ENCODE results near the gene ATOH8.
A peak's percentile ranks its signal among the peaks of the same experiment; 100 is the strongest.

The ATOH8 gene

GRCh38 chr2:85760872-85761271 is 7.1 kb downstream of the ATOH8 start:
- no peak for DNase-seq
- intact Hi-C loops (cut with DNase I): no loop called here

- intact Hi-C loops (cut with DNase I): no loop called here
- no peak for DNase-seq
Observed at GRCh38 chr2:85761512-85761944, 7.7 kb downstream of the ATOH8 start.

- no peak for DNase-seq
- intact Hi-C loops (cut with DNase I): no loop called here
Observed at GRCh38 chr2:85761946-85762345, 8.2 kb downstream of the ATOH8 start.

- intact Hi-C loops (cut with DNase I): no loop called here
- no peak for DNase-seq
Observed at GRCh38 chr2:85763132-85763531, 9.3 kb downstream of the ATOH8 start.

- no peak for DNase-seq
- intact Hi-C loops (cut with DNase I): no loop called here
Observed at GRCh38 chr2:85763831-85764230, 10.0 kb downstream of the ATOH8 start.

- intact Hi-C loops (cut with DNase I): no loop called here
- no peak for DNase-seq
Observed at GRCh38 chr2:85765081-85765731, 11.4 kb downstream of the ATOH8 start.

GRCh38 chr2:85766229-85766628 is 12.4 kb downstream of the ATOH8 start:
- no peak for DNase-seq
- intact Hi-C loops (cut with DNase I): no loop called here

- DNase-seq: no peak
- intact Hi-C loops (cut with DNase I): no loop called here
Observed at GRCh38 chr2:85767803-85768665, 14.2 kb downstream of the ATOH8 start.

- DNase-seq: peak in 23 of 42 donors; percentile 24 to 82 (median 53)
- intact Hi-C loops (cut with DNase I): no loop called here
Observed at GRCh38 chr2:85768713-85769112, 14.9 kb downstream of the ATOH8 start.

- intact Hi-C loops (cut with DNase I): no loop called here
- no peak for DNase-seq
Observed at GRCh38 chr2:85769236-85769982, 15.6 kb downstream of the ATOH8 start.

GRCh38 chr2:85769983-85770362 is 16.2 kb downstream of the ATOH8 start:
- intact Hi-C loops (cut with DNase I): no loop called here
- no peak for DNase-seq

- intact Hi-C loops (cut with DNase I): no loop called here
- DNase-seq: no peak
Observed at GRCh38 chr2:85770369-85770768, 16.6 kb downstream of the ATOH8 start.

- no peak for DNase-seq
- intact Hi-C loops (cut with DNase I): no loop called here
Observed at GRCh38 chr2:85770786-85771409, 17.1 kb downstream of the ATOH8 start.

GRCh38 chr2:85771486-85771885 is 17.7 kb downstream of the ATOH8 start:
- DNase-seq: no peak
- intact Hi-C loops (cut with DNase I): no loop called here

GRCh38 chr2:85772019-85772745 is 18.4 kb downstream of the ATOH8 start:
- DNase-seq: peak; percentile 90 to 99 (median 96)
- intact Hi-C loops (cut with DNase I): no loop called here

- intact Hi-C loops (cut with DNase I): no loop called here
- DNase-seq: peak in 3 of 42 donors; percentile 27 to 58 (median 34)
Observed at GRCh38 chr2:85772841-85773491, 19.2 kb downstream of the ATOH8 start.

- intact Hi-C loops (cut with DNase I): no loop called here
- no peak for DNase-seq
Observed at GRCh38 chr2:85773692-85774091, 19.9 kb downstream of the ATOH8 start.

All from head of caudate nucleus (tissue), 42 donors.